D721Med (cell line): ENCODE measurements around the gene DBN1.

Experiments used
- DNase-seq: peaks from one replicate; pipeline ENCODE4 v3.0.0; 2011; ENCODE audit warnings: low spot score; ENCODE audit not compliant: insufficient read length
- FAIRE-seq: peaks from 2 replicates; lab custom pipeline; 2011; peaks lifted over from hg19 to GRCh38; lab: Jason Lieb, UNC
- TF ChIP-seq, protein P1 (sequence below): IDR thresholded peaks from 2 replicates; pipeline ENCODE4 v1.5.1; 2012; ENCODE audit warnings: mild to moderate bottlenecking, control low read depth; ENCODE audit not compliant: insufficient read depth; ENCODE audit errors: missing control alignments

Gene DBN1

DNA sequence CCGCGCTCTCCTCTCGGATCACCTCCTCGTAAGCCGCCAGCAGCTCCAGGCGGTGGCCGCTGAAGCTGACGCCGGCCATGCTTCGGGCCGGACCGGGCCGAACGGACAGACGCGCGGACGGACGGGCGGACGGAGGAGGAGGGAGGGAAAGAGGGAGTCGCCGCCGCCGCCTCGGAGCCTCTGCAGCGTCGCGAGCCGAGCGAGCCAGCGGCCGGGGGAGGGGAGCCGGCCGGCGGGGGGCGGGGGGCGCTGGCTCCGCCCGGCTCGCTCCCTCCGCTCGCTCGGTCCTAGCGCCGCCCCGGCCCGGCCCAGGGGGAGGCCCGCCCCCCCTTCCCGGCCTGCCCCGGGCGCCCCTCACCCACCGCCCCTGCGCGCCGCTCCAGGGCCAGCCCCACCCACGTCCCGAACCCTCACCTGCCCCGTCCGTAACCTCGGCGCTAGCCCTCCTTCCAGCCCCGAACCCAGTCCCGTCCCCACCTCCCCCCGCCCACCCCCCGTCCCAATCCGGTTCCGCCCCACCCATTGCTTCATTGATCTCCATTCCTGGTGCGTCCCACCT is at the start of gene DBN1:
DBN1 (minus strand) TSS at position 192 of the 559 bp plus-strand sequence; CDS start at position 79, 113 bp downstream.
- TF ChIP-seq, protein P1, sequence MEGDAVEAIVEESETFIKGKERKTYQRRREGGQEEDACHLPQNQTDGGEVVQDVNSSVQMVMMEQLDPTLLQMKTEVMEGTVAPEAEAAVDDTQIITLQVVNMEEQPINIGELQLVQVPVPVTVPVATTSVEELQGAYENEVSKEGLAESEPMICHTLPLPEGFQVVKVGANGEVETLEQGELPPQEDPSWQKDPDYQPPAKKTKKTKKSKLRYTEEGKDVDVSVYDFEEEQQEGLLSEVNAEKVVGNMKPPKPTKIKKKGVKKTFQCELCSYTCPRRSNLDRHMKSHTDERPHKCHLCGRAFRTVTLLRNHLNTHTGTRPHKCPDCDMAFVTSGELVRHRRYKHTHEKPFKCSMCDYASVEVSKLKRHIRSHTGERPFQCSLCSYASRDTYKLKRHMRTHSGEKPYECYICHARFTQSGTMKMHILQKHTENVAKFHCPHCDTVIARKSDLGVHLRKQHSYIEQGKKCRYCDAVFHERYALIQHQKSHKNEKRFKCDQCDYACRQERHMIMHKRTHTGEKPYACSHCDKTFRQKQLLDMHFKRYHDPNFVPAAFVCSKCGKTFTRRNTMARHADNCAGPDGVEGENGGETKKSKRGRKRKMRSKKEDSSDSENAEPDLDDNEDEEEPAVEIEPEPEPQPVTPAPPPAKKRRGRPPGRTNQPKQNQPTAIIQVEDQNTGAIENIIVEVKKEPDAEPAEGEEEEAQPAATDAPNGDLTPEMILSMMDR, result no peak
- peak; percentile 93 for DNase-seq
- FAIRE-seq, result no peak

DNA sequence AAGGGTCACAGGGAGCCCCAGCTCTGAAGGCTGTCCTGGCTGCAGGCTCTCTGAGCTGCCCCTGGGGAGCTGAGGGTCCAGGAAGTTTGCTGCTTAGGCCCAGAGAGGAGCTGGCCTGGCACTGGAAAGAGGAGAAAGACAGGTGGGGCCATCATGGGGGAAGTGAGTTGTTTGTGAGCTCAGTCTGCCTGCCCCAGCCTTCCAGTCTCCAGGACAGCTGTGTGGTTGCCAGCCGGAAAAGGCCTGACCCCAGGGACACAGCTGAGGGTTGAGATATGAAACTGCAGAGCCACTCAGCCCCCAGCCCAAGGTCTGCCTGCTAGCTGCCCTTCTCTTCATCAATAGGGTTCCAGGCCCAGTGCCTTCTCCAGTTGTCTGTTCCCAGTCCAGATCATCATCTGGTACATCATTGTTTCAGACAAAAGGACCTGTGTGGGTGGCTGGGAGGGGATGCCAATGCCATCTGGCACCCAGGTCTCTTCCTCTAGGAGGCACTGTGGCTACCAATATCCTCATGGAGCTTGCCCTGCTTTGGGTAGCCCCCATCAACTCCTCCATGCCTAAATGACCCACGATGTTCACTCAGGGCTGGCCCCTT is 47.6 kb upstream of the DBN1 start:
- DNase-seq (no peak), FAIRE-seq (no peak)
- TF ChIP-seq, protein P1, result peak; percentile 2

DNA sequence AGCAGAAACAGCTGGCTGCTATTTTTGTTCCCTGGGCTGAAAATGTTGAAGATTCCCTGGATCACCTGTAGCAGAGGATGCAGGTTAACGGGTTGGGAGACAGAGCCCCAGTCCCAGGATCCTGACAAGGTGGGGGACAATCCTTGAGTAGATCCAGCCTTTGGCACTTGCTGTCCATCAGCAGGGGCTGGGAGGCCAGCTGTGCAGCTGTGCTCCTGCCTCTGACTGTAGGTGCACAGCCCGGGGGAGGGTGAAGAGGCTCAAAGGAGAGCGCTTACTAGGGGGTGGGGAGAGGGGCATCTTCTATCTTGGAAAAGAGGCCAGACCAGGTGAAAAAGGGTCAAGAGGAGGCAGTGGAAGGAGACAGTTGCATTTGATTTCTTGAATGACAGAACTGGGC is 46.8 kb upstream of the DBN1 start:
- DNase-seq, result no peak
- FAIRE-seq, result no peak
- TF ChIP-seq, protein P1, result no peak

DNA sequence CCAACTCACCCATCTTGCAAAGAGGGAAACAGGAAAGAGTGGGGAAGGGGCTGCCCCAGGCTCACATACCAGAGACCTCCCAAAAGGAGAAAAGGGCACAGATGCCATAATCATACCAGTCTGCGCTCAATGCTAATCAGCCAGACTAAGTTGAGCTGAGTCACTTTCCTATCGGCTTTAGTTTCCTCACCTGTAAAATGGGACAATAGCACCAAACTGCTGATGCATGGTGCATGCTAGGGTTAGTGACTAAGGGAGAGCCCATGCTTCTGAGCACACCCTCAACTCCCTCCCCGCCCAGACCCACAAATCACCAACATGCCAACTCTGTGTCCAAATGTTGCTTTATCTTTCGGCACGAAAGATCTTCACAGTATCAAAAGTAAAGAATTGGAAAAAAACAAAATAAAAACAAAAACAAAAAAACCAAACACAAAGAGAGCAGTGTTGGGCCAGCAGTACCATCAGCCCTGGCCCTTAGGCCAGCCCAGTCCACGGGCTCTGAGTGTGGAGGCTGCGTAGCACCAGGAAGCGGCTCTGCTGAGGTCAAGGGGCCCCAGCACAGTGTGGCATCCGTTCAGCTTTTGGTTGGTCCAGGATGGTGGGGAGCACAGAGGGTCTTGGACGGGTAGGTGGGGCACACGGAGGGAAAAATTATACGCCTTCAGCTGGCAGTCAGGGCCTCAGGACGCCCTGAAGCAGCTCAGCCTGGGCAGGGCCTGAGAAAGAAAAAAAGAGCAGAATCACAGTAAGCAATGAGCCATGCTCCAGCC is 46.2 kb upstream of the DBN1 start:
- no peak for FAIRE-seq
- DNase-seq, result no peak

DNA sequence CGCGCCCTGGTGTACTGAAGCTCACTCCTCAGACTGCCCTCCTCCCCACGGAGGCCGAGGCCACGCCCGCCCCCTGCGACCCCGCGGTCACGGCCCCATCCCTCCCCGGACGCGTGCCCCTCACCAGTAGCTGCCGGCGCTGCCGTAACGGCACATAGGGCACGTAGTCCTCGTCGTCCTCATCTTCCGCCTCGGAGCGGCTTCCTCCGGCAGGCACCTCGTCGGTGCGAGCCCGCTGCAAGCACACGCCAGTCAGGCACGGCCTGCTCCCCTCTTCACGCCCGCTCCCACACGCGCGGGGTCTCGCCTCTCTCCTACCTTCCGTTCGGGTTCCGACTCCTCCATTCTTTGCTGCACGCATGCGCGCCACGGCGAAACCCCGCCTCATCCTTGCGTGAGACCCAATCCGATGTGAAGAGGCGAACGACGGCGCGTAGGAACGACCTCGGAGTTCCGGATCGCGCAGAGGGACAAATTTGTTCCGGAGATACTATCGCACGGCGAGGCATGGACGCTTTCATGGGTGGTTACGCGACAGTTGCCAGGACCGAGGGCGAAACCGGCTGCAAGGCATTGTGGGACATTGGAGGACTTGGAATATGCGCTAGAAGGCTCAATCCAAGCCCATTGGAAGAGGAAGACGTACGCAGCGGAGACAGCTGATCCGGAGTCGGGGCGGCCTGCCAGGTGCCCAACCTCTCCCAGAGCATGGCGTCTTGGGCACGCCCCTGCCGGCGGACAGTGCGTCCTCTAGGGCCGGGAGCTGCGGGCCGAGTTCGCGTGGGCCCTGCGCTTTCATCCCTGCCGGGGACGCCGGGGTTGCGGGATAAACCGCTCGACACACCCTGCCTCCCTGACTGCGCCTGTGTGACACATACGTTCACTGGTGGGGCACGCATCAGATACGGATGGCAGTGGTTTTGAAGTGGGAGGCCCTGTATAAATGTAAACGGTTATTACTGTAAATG is 43.5 kb upstream of the DBN1 start, which contains the start of gene DDX41:
DDX41 (minus strand) TSS at position 361 of the 968 bp plus-strand sequence; CDS start at position 345, 16 bp downstream.
- TF ChIP-seq, protein P1, result no peak
- DNase-seq (peak; percentile 100), FAIRE-seq (peak; percentile 21)

More for the DNA sequence above, 46.2 kb upstream of the DBN1 start:
- TF ChIP-seq, protein P1, result no peak

DNA sequence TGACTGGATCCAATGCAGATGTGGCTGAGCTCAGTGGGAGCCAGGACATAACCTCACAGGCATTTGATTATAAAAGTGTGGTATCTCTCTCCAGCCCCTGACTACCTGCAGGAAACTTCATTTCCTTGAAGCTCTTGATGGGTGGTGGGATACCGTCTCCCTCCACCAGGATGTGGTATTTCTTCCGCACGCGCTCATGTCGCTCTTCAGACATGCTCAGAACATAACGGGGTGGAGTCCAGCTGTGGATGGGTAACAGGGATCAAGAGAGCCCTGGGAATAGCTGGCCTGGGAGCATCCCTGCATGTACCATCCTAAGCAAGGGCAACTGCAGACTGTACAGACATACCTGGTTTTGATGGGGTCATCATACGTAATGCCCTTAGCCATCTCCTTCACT is 42.1 kb upstream of the DBN1 start:
- no peak for FAIRE-seq
- no peak for DNase-seq
- TF ChIP-seq, protein P1, result no peak
